Loucy (cell line): ENCODE data around the gene ETNK1.

Experiments
- CTCF ChIP-seq: fragments of 200-600 bp; sonication (generic); conservative IDR thresholded peaks from 2 replicates; pipeline ENCODE4 v1.5.1; 2014; ENCODE audit warnings: mild to moderate bottlenecking, antibody characterized with exemption, low read length
- EZH2phosphoT487 ChIP-seq: fragments of 200-600 bp; IDR thresholded peaks from 2 replicates; pipeline ENCODE4 v1.6.1; 2018; ENCODE audit warnings: antibody characterized with exemption, mild to moderate bottlenecking, moderate library complexity, borderline replicate concordance

GRCh38 chr12:22578328-22578727, 46.6 kb upstream of the ETNK1 start:
- no peak for TF ChIP-seq CTCF
- TF ChIP-seq EZH2phosphoT487: no peak
